Airway epithelial cell (primary cell): ENCODE results near the gene CEMIP2. TPM values are rescaled to one million over a fixed set of nuclear protein-coding genes. Genes with fewer than 3 reads are reported as not detected.

Experiments used
- total RNA-seq: library from RNA; depleted of rRNA; stranded (reverse); fragments of >200 nt; gene quantifications from 2 replicates; pipeline ENCODE4 v1.2.3, GENCODE V29; 2015

The CEMIP2 gene, protein sequence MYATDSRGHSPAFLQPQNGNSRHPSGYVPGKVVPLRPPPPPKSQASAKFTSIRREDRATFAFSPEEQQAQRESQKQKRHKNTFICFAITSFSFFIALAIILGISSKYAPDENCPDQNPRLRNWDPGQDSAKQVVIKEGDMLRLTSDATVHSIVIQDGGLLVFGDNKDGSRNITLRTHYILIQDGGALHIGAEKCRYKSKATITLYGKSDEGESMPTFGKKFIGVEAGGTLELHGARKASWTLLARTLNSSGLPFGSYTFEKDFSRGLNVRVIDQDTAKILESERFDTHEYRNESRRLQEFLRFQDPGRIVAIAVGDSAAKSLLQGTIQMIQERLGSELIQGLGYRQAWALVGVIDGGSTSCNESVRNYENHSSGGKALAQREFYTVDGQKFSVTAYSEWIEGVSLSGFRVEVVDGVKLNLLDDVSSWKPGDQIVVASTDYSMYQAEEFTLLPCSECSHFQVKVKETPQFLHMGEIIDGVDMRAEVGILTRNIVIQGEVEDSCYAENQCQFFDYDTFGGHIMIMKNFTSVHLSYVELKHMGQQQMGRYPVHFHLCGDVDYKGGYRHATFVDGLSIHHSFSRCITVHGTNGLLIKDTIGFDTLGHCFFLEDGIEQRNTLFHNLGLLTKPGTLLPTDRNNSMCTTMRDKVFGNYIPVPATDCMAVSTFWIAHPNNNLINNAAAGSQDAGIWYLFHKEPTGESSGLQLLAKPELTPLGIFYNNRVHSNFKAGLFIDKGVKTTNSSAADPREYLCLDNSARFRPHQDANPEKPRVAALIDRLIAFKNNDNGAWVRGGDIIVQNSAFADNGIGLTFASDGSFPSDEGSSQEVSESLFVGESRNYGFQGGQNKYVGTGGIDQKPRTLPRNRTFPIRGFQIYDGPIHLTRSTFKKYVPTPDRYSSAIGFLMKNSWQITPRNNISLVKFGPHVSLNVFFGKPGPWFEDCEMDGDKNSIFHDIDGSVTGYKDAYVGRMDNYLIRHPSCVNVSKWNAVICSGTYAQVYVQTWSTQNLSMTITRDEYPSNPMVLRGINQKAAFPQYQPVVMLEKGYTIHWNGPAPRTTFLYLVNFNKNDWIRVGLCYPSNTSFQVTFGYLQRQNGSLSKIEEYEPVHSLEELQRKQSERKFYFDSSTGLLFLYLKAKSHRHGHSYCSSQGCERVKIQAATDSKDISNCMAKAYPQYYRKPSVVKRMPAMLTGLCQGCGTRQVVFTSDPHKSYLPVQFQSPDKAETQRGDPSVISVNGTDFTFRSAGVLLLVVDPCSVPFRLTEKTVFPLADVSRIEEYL (N-terminal part only)
- 14.5 and 30.8 TPM in 2 replicates for total RNA-seq

DNA sequence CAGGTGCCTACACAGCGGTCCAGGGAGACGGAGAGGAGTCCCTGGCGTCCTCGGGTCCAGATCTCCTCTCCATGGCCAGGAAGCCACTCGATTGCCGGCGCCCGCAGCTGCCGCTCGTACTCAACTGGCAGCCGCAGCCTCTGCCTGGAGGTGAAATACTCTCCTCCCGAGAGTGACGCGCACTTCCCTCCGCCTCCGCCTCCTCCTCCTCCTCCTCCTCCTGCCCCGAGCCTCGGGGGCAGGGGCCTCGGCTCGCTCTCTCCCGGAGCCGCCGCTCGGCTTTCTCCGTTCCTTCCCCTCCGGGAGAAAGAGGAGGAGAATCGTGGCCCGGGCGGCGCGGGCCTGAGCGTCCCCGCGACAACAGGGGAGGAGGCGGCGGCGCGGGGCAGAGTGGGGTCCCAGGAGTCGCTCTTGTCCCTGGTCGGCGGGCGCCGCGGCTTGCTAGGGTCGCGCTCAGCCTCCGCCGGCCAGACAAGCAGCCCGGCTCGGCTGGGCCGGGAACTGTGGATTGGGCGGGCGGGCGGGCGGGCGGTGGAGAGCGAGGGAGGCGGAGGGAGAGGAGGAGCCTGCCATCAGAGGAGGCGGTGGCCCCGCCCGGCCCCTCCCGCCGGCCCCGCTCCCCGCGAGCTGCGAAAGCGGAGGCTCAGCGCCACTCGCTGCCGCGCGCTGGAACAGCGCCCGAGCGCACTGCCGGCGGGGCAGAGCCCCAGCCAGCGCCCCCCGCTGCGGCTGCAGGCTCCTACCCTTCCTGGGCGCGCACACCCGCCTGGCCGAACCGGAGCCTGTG lies at the start of gene CEMIP2:
Gene CEMIP2, minus strand, starts transcription at position 126 of the 787 bp plus-strand sequence. CDS start 18,140 bp downstream, outside the sequence.

Other genes starting within 250 kb of the CEMIP2 start
- 14.0 and 19.4 TPM in 2 replicates for gene ABHD17B, start 142.7 kb upstream of the CEMIP2 start, total RNA-seq
- 11.7 and 12.9 TPM in 2 replicates for gene C9orf85, start 143.1 kb upstream of the CEMIP2 start, total RNA-seq